A549 (cell line): ENCODE measurements around the gene SH2B3. TPM values are rescaled to one million over a fixed set of nuclear protein-coding genes. Genes with fewer than 3 reads are reported as not detected.

Experiments used
- ATAC-seq, 2 experiments: fragments of 200-7000 bp in 1 of 2; fragments of >200 bp in 1 of 2; cut with Nextera tagmentation in 1 of 2; cut with Tn5 transposase in 1 of 2; 3 replicates each; pipeline versions ENCODE4 v1.8.0 to v1.9.1; 2018 to 2020; ENCODE audit warnings: mild to moderate bottlenecking in 1 of 2, moderate library complexity in 1 of 2
- CTCF ChIA-PET: fragments of 300-600 bp; sonication (Branson Sonifier 250); formaldehyde crosslinking; extraction: SDS; loops from one replicate; lab custom pipeline; 2021; ENCODE audit warnings: antibody characterized with exemption, inconsistent platforms; lab: Yijun Ruan, JAX
- POLR2A ChIA-PET: fragments of 350-600 bp; formaldehyde crosslinking; extraction: SDS; loops from one replicate; lab custom pipeline; 2021; ENCODE audit warnings: antibody characterized with exemption, inconsistent platforms; lab: Yijun Ruan, JAX
- DNase-seq, 2 experiments: peaks; one replicate each; pipeline versions ENCODE4 v3.0.0 to v3.0.0-alpha.2; 2011 to 2016; ENCODE audit warnings: low read depth in 1 of 2, low spot score in 1 of 2
- FAIRE-seq: peaks from 2 replicates; lab custom pipeline; 2011; peaks lifted over from hg19 to GRCh38; lab: Jason Lieb, UNC
- H3K27ac ChIP-seq, 2 experiments: fragments of >200 bp; sonication (Bioruptor Twin); formaldehyde crosslinking; 3 replicates each; pipeline ENCODE4 v1.5.1; 2016 to 2017
- H3K4me1 ChIP-seq: fragments of >200 bp; sonication (Bioruptor Twin); formaldehyde crosslinking; 3 replicates; pipeline ENCODE4 v1.6.1; 2016
- H3K4me2 ChIP-seq: fragments of >200 bp; sonication (Bioruptor Twin); formaldehyde crosslinking; 3 replicates; pipeline ENCODE4 v1.6.1; 2016
- H3K4me3 ChIP-seq: fragments of >200 bp; sonication (Bioruptor Twin); formaldehyde crosslinking; 3 replicates; pipeline ENCODE4 v1.5.1; 2016
- H3K9me3 ChIP-seq: fragments of >200 bp; sonication (Bioruptor Twin); formaldehyde crosslinking; 3 replicates; pipeline ENCODE4 v1.6.1; 2016
- CBX2 ChIP-seq: fragments of 200-600 bp; sonication (generic); IDR thresholded peaks from 2 replicates; pipeline ENCODE4 v1.6.1; 2016; ENCODE audit warnings: low read depth, mild to moderate bottlenecking, borderline replicate concordance
- CHD4 ChIP-seq: fragments of 200-600 bp; sonication (generic); IDR thresholded peaks from 2 replicates; pipeline ENCODE4 v1.6.1; 2016; ENCODE audit warnings: antibody characterized with exemption, mild to moderate bottlenecking, borderline replicate concordance
- EHF ChIP-seq: fragments of 250-450 bp; sonication (Bioruptor Pico); IDR thresholded peaks from 2 replicates; pipeline ENCODE4 v1.5.0; 2020; ENCODE audit warnings: mild to moderate bottlenecking
- EP300 ChIP-seq, 2 experiments: fragments of >200 bp; sonication (Bioruptor Twin); formaldehyde crosslinking; IDR thresholded peaks; 2 replicates in 1 of 2; 3 replicates in 1 of 2; pipeline ENCODE4 v1.6.1; 2016 to 2017
- FOXS1 ChIP-seq: fragments of 250-450 bp; sonication (Bioruptor Pico); IDR thresholded peaks from 2 replicates; pipeline ENCODE4 v1.5.0; 2020; ENCODE audit warnings: mild to moderate bottlenecking, moderate library complexity
- HDAC2 ChIP-seq: fragments of 200-600 bp; sonication (generic); IDR thresholded peaks from 2 replicates; pipeline ENCODE4 v1.6.1; 2016
- HOXB5 ChIP-seq: fragments of 250-450 bp; sonication (Bioruptor Pico); IDR thresholded peaks from 2 replicates; pipeline ENCODE4 v1.5.0; 2020; ENCODE audit warnings: mild to moderate bottlenecking, moderate library complexity
- JUN ChIP-seq, 2 experiments: fragments of >200 bp; sonication (Bioruptor Twin); formaldehyde crosslinking; IDR thresholded peaks; 2 replicates in 1 of 2; 3 replicates in 1 of 2; pipeline ENCODE4 v1.6.1; 2016 to 2017
- PBX3 ChIP-seq: IDR thresholded peaks from 2 replicates; pipeline ENCODE4 v1.6.1; 2012
- REST ChIP-seq: fragments of 200-600 bp; sonication (generic); IDR thresholded peaks from 2 replicates; pipeline ENCODE4 v1.6.1; 2016; ENCODE audit warnings: antibody characterized with exemption, mild to moderate bottlenecking, moderate library complexity
- RFX5 ChIP-seq: fragments of 450-650 bp; IDR thresholded peaks from 2 replicates; pipeline ENCODE4 v1.7.1; 2014; ENCODE audit warnings: antibody characterized with exemption, mild to moderate bottlenecking, moderate library complexity
- RNF2 ChIP-seq: fragments of 200-600 bp; sonication (generic); IDR thresholded peaks from 2 replicates; pipeline ENCODE4 v1.6.1; 2016; ENCODE audit warnings: low read depth, mild to moderate bottlenecking, antibody characterized with exemption, moderate library complexity, borderline replicate concordance
- TP53 ChIP-seq: fragments of 250-450 bp; sonication (Bioruptor Pico); IDR thresholded peaks from 2 replicates; pipeline ENCODE4 v1.5.0; 2021; ENCODE audit warnings: mild to moderate bottlenecking, moderate library complexity
- ZNF302 ChIP-seq: fragments of 250-450 bp; sonication (Bioruptor Pico); IDR thresholded peaks from 2 replicates; pipeline ENCODE4 v1.9.0; 2021; ENCODE audit warnings: inconsistent platforms, mild to moderate bottlenecking, moderate library complexity
- ZSCAN20 ChIP-seq: fragments of 250-450 bp; sonication (Bioruptor Pico); IDR thresholded peaks from 2 replicates; pipeline ENCODE4 v1.8.0; 2022; ENCODE audit warnings: mild to moderate bottlenecking, moderate library complexity
- WGBS: methylation state at CpG from one replicate; pipeline ENCODE4 v1.1.6; 2017; ENCODE audit errors: missing lambda C conversion rate; 5-methylcytosine and 5-hydroxymethylcytosine counted together
- polyA plus RNA-seq, 4 experiments: library from polyadenylated mRNA; depleted of rRNA in 3 of 4; stranded (reverse); fragments of >200 nt; fragmentation: RNase III in 1 of 4; extraction: RNeasy Plus Mini Kit Qiagen cat#74134 plus additional on column Dnase treatment in 1 of 4; gene quantifications; 2 replicates in 3 of 4; 3 replicates in 1 of 4; pipeline ENCODE4 v1.2.3, GENCODE V29; 2011 to 2017

The SH2B3 gene
- polyA plus RNA-seq, 2 of the 4 experiments (the other 2 are of a cell fraction): 2.3 to 2.5 TPM

DNA sequence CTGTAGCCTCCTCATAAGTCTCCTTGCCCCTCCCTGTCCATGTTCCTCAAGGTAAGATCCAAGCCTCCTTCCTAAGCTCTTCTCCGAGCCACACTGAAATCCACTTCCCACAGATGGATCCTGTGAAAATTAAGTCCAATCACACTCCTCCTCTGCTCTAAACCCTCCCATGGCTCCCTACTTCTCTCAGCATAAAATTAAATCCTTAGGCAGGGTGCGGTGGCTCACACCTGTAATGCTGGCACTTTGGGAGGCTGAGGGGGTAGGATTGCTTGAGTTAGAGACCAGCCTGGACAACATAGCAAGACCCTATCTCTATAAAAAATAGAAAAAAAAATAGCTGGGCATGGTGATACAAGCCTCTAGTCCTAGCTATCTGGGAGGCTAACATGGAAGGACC, 39.1 kb upstream of the SH2B3 start (continued):
- no peak for TF ChIP-seq RFX5
- TF ChIP-seq, all 56 proteins: peak for 2

DNA sequence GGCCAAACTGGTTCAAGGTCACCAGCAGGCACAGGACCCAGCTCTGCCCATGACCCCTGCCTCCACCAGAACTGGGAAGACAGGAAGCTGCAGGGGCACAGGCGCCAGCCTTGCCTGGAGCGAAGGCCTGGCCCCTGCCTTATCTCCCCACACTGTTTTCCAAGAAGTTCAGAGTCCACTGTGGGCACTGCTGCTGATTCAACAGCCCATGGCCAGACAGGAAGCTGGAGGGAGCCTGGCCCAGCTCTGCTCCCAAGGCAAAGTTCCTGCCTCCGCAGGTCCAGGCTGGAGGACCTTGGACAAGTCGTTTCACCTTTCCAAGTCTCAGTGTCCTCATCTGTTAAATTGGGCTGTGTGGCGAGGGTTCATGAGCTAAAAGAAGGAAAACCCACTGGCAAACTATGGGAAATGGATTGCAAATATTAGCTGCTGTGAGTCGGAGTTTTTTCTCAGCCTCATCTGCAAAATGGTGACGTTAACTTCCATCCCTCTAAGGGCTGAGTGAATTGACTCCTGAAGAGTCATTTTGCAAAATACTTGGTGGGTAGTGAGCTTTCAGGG, 38.0 kb upstream of the SH2B3 start:
- Histone ChIP-seq H3K9me3 (no peaks in the 10 kb centered on the region), H3K4me2 (peak overlapping the region; percentile 97), H3K4me1 (peaks cover 24% of the 10 kb centered on the region), H3K27ac (peak overlapping the region; percentile 76 to 91; a peak in 4 of 6 replicates), H3K4me3 (peak overlapping the region; percentile 91)
- CTCF ChIA-PET: interaction anchor here (0.6 to 5.5 kb wide), 6 partner anchors 11 to 273 kb away, joined by 3 to 36 read pairs (median 7); no protein-coding TSS in a partner anchor
- TF ChIP-seq JUN (IDR thresholded peaks at IDR 0.05) (no peak), EP300 (IDR thresholded peaks at IDR 0.05) (no peak), FOXS1 (CRISPR knock-in tag) (no peak), CHD4 (no peak), REST (peak; percentile 31; the same call in 1 of the 2 replicates)
- DNase-seq: peak in 1 of 2 experiments; percentile 36
- no peak for FAIRE-seq
- peak; percentile 13 to 47; a peak in 3 of 6 replicates for ATAC-seq
- WGBS: 54% methylated on average over 7 of the region's 7 CpGs
- POLR2A ChIA-PET: no interaction called here

DNA sequence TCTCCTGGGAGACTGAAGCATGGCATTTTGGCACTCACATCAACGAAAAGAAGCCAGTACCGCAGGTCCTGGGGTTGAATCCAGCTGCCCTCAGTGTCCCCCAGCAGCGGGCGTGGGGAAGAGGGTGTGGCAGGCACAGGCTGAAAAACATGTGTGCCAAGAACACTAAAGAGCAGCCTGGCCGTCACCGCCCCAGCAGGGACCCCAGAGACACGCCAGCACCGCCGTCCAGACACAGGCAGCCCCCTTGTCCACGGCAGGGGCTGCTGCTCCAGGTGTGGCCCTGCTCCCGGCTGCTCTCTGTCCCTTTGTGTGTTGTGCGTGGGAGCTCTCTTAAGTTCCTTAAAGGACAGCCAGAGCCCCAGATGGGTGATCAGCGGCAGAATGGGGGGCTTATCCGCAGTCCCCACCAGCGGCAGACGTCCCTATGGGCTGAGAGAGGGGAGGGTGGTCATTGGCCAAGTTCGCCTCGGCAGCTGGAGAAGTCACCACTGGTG, 37.4 kb upstream of the SH2B3 start:
- peak overlapping the region; percentile 97 for H3K4me2 ChIP-seq
- no peaks in the 10 kb centered on the region for H3K9me3 ChIP-seq
- POLR2A ChIA-PET: interaction anchor here (0.6 kb wide), 1 partner anchor 434 kb away, joined by 9 read pairs; no protein-coding TSS in a partner anchor
- DNase-seq: peak in 1 of 2 experiments; percentile 33
- no peak for FAIRE-seq
- TF ChIP-seq EHF (CRISPR knock-in tag): no peak
- no peak for TF ChIP-seq HOXB5 (CRISPR knock-in tag)
- TF ChIP-seq ZNF302 (CRISPR knock-in tag): no peak
- no peak for TF ChIP-seq HDAC2
- no peak for TF ChIP-seq ZSCAN20 (CRISPR knock-in tag)
- no peak for TF ChIP-seq PBX3
- no peak for TF ChIP-seq RNF2
- TF ChIP-seq TP53 (CRISPR knock-in tag): no peak
- TF ChIP-seq CBX2: no peak
- no peak for TF ChIP-seq RFX5
- ATAC-seq: peak; percentile 33 to 55
- peak overlapping the region; percentile 91 for H3K4me3 ChIP-seq
- 10% methylated on average over 16 of the region's 18 CpGs for WGBS
- H3K27ac ChIP-seq: peak overlapping the region; percentile 76 to 91
- CTCF ChIA-PET: interaction anchor here (0.6 to 5.5 kb wide), 6 partner anchors 10 to 273 kb away, joined by 3 to 36 read pairs (median 7); no protein-coding TSS in a partner anchor
- peaks cover 23% of the 10 kb centered on the region for H3K4me1 ChIP-seq
